Hippocampal formation (tissue), 2 donors: ENCODE data around the gene RER1.

ENCODE experiments used
- DNase-seq, 2 donors: peaks; one replicate each; lab custom pipeline; 2025; lab: John Stamatoyannopoulos, UW

RER1 gene

DNA sequence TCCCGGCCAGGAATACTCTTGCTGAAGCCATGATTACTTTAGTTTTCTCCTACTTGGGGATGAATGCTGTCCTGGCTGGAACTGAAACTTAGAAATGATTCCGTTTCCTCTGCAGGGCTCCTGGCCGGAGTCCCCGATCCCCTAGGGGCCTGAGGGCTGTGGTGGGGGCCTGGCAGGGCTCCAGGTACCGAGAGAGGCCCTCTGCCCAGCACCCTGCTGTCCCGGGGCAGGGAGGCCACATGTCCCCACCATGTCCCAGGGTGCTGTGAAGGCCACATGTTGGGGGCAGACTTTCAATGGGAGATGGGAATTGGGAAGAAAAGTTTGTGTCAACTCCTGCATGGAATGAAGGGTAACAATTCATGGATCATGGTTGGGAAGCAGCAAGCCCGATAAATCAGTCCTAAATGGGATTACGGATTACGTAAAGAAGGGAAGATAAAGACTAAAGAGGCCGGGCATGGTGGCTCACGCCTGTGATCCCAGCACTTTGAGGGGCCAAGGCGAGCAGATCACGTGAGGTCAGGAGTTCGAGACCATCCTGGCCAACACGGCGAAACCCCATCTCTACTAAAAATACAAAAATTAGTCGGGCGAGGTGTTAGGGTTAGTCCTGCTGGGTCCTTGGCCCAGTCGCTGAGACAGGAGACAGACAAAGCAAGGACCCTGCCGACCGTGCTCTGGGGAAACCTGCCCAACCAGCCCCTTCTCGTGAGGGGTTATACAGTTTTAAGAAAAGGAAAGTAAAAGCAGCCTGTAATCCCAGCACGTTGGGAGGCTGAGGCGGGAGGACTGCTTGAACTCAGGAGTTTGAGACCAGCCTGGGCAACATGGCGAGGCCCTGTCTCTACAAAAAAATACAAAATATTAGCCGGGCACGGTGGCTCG is 37.8 kb upstream of the RER1 start:
- no peak for DNase-seq

DNA sequence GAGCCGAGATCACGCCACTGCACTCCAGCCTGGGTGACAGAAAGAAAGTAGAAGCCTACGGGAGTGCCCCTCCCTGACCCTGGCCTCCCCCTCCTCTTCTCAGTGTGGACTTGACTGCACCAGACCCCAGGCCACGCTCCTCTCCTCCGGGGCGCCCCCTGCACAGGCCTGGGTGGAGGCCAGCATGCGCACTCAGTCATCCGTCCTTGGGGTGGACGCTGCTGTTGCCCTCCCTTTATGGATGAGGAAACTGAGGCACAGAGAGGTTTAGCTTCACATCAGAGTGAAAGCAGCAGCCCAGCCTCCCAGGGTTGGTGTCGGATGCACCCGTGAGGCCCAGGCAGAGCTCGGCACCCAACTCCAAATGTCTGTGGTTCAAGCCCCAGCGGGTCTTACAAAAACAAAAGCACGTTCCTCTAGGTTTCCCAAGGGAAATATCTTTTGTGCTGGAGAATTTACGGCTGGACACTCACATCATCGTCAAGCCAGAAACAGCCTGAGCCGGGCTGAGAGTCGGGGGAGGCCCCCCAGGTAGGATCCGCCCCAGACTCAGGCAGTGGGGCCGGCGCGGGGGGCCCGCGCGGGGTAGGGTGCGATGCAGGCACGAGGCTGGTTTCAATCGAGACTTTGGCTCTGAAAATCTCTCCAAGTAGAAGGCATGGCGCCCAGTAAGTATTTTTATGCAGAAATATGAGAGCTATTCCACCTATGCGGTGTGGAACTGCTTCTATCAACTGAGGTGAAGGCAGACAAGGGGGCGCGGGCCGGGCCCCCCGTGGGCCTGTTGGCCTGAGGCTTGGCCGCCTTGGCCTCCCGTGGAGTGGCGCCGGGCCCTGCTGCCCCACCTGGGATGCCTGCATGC is 36.9 kb upstream of the RER1 start:
- DNase-seq = no peak

- no peak for DNase-seq
Measured at GRCh38 chr1:2355373-2356261, 36.0 kb upstream of the RER1 start.

- DNase-seq = no peak
Measured at GRCh38 chr1:2356401-2356800, 35.2 kb upstream of the RER1 start.

- DNase-seq = no peak
Measured at GRCh38 chr1:2356911-2357845, 34.5 kb upstream of the RER1 start.

- no peak for DNase-seq
Measured at GRCh38 chr1:2358072-2358471, 33.6 kb upstream of the RER1 start.

DNA sequence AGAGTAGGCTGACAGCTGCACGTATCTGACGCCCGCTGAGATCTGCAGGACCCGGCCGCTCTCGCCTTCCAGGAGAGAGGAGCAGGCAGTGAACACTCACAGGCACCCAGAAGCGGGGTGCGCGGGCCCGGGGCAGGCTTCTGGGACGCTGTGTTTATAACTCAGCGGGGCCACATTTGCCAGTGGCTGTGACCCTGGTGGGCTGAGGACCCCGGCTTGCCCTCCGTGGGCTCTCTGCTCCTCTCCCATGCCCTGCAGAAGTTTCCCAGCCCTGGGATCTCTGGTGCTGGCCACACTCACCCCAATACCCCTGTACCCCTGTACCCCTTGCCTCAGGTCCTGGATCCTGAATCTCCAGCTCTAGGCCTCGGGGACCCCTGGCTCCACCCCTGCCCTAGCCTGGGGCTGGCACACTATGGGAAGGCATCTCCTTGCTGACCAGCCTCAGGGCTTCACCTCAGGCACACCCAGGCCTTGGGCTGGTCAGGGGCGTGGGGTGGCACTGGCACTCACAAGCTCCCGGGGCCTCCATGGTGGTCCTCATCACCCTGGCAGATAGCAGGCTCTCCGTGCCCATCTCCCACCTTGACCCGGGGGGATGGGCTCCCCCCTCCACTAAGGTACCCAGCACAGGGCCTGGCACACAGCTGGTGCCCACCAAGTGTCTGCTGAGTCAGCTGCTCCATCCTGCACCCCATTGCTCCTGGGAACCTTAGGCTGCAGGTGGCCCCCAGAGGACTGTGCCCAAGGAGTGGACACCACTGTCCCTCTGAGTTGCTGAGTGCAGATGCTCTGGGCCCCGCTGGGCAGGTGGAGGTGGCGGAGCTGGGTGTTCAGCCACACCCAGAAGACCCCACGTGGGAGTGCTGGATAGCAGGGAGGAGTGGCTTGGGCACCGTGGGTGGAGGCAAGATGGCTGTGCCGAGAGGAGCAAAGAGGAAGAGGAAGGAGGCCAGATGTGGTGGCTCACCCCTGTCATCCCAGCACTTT is 32.7 kb upstream of the RER1 start:
- no peak for DNase-seq

- DNase-seq = no peak
Measured at GRCh38 chr1:2360588-2361364, 30.9 kb upstream of the RER1 start.

- no peak for DNase-seq
Measured at GRCh38 chr1:2363847-2364513, 27.7 kb upstream of the RER1 start.

GRCh38 chr1:2368053-2368744 is 23.4 kb upstream of the RER1 start:
- no peak for DNase-seq

DNA sequence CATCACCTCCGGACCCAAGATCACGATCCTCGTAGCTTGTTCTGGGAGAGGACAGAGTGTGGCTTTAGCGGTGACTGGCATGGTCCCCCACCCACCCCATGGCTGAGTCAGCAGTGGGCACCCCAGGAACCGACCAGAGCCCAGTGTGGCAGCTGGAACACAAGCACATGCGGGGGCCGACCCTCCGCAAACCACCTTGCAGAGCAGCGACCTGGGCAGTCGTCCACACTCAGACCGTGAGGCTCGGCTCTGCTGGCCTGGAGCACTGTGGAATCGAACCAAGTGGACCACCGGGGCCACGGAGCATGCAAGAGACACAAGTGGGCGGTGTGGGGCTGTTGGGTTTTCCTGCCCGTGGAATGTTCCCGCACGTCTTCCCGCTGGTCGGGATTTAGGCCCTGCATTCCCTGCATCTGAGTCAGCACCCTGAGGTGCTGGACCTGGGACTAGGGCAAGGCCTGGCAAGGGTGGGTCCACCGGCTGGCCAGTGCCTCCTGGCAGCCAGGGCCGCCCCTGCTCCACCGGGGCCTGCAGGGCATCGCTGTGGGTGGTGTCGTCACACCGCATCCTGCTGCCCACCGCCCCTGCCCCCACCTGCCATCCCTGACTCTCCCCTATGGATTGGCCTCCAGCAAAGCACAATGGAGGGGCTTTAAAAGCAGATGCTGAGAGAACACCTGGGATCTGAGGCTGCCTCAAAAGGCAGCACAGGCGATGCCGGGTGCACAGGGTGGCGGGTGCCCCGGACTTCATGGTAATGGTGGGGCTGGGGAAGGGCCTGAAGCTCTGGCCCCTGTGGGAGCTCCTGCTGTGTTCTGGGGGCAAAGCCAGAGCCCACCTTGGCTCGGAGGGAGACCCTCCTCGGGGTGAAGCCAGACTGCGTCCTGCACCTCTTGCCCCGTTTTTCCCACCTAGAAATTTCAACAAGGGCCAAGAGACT is 18.8 kb upstream of the RER1 start:
- no peak for DNase-seq

DNA sequence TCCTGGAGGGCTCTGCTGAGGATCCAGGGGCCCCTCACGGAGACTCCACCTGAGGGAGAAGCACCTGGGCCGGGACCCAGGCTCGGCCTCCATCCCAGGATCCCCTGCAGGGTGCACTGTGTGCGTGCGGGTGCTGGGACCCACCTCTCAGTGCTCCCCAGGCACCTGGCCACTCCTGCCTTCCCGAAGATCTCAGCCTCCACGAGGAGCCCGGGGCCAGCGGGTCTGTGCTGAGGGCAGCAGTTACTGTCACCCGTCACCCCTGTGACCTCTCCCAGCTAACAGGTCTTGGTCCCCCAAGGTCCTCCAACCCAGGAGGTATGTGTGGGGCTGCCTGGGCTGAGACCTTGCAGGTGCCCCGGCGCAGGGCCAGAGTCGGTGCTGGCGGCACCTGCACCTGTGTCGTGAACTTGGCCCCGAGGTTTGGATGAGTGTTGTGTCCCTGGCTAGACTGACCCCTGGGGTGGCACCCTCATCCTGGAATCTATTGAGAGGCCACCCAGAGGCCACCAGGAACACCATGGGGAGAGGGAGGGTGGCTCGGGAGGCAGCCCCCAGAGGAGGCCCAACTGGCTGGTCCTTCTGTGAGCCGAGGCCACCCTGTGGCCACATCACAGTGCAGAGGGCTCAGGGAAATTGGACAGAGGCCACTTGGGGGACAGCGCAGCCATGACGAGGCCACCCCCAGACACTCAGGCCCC is 17.9 kb upstream of the RER1 start:
- no peak for DNase-seq

GRCh38 chr1:2374252-2375155 is 17.1 kb upstream of the RER1 start:
- no peak for DNase-seq

DNA sequence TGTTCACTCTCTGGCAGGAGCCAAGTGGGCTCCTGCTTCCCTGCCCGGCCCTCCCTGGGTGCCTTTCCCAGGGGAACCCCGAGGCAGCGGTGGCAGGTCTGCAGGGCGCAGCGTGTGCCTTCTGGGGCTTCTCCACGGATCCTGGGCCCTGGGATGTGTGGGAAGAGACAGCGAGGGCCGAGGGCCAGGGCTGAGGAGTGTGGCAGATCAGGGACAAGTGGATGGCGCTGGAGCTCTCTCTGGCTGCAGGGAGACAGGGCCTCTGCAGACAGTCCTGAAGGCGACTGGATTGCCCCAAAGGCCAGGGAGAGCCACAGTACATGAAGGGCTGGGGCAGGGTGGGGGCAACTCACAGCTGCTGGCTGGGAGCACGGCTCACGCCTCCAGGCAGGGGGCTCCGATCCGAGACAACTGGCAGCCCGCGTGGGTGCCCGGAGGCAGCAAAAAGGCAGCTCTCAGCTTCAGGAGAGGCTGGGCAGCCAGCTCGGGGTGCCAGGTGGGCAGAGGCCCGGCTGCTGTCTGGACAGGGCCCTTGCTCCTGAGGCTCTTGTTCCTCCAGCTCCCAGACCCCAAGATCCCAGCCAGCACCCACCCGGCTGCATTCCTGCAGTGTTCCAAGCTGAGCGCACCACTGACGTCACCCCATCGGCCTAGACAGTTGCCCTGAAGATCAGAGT is 16.3 kb upstream of the RER1 start:
- no peak for DNase-seq
